Heart left ventricle (tissue), 16 donors: ENCODE data around the gene EIF1AY. TPM values are rescaled to one million over a fixed set of nuclear protein-coding genes. Genes with fewer than 3 reads are reported as not detected.

Source experiments
- ATAC-seq, 4 donors: fragments of 200-7000 bp; cut with Tn5 transposase; one replicate each; pipeline ENCODE4 v1.9.1; 2020 to 2022; ENCODE audit warnings: moderate library complexity in 4 of 4, mild to moderate bottlenecking in 3 of 4, moderate number of reproducible peaks in 1 of 4
- DNase-seq, 5 donors: peaks; one replicate each; pipeline ENCODE4 v3.0.0-alpha.2; 2020
- H3K27ac ChIP-seq, 12 donors: fragments of 200-600 bp; sonication (generic) in 4 of 12; one replicate each; pipeline versions ENCODE4 v1.5.0 to v1.8.0; 2016 to 2022; ENCODE audit warnings: mild to moderate bottlenecking in 2 of 12
- H3K27me3 ChIP-seq, 9 donors: fragments of 200-600 bp; sonication (generic) in 2 of 9; one replicate each; pipeline versions ENCODE4 v1.5.1 to v1.8.0; 2016 to 2022; ENCODE audit warnings: mild to moderate bottlenecking in 3 of 9
- H3K36me3 ChIP-seq, 9 donors: fragments of 200-600 bp; sonication (generic) in 2 of 9; one replicate each; pipeline versions ENCODE4 v1.5.0 to v1.8.0; 2018 to 2022; ENCODE audit warnings: mild to moderate bottlenecking in 2 of 9
- H3K4me1 ChIP-seq, 12 donors: fragments of 200-600 bp; sonication (generic) in 4 of 12; one replicate each; pipeline versions ENCODE4 v1.5.0 to v1.8.0; 2016 to 2022; ENCODE audit warnings: mild to moderate bottlenecking in 3 of 12
- H3K4me3 ChIP-seq, 12 donors: fragments of 200-600 bp; sonication (generic) in 4 of 12; one replicate each; pipeline versions ENCODE4 v1.5.0 to v1.8.0; 2017 to 2022; ENCODE audit warnings: mild to moderate bottlenecking in 9 of 12, moderate library complexity in 4 of 12
- H3K9me3 ChIP-seq, 12 donors: fragments of 200-600 bp; sonication (generic) in 4 of 12; one replicate each; pipeline versions ENCODE4 v1.5.0 to v1.8.0; 2016 to 2022; ENCODE audit warnings: mild to moderate bottlenecking in 1 of 12
- POLR2A ChIP-seq, 2 donors: fragments of 450-650 bp; IDR thresholded peaks; one replicate each; pipeline ENCODE4 v1.6.1; 2017; ENCODE audit warnings: antibody characterized with exemption in 2 of 2, mild to moderate bottlenecking in 2 of 2, moderate library complexity in 2 of 2
- WGBS, 4 donors: extraction: QIAGEN DNeasy Blood & Tissue Kit in 2 of 4; methylation state at CpG; one replicate each; pipeline versions ENCODE4 v1.1.5 to v1.1.7; 2013 to 2018; 5-methylcytosine and 5-hydroxymethylcytosine counted together
- intact Hi-C, 10 donors: fragments of 100-400 bp; cut with DNase I; formaldehyde crosslinking; loops; one replicate each; pipeline versions ENCODE4 v1.11.1 to v1.14.2; 2022
- polyA plus RNA-seq, 2 donors: library from polyadenylated mRNA; stranded (reverse); fragments of 200-250 nt; gene quantifications; one replicate each; pipeline ENCODE4 v1.2.3, GENCODE V29; 2013
- total RNA-seq, 9 donors: library from RNA; depleted of rRNA in 2 of 9; stranded (reverse); fragments of >200 nt in 2 of 9; fragmentation: NEBNext Ultra II Directional in 3 of 9; extraction: Animal tissue kit (Norgen Biotek cat#: 25700) in 3 of 9; gene quantifications; one replicate each; pipeline versions ENCODE4 v1.1.0 to v1.2.4, GENCODE V29; 2016 to 2023
- TF ChIP-seq, protein P1 (sequence below), 12 donors: fragments of 200-600 bp; sonication (generic) in 4 of 12; IDR thresholded peaks; one replicate each; pipeline versions ENCODE4 v1.5.0 to v1.8.0; 2018 to 2022; ENCODE audit warnings: antibody characterized with exemption in 12 of 12, mild to moderate bottlenecking in 5 of 12
- donor health status: ischemic (EF 13 %, LVEDD 7.1; RV severe dilation, severe dysfunction).
- donor health status: healthy with polysubstance abuse.
- donor health status: DM: no; HTN: yes; CAD: no.
- donor health status: DM: no; HTN: no; CAD: no.
- donor health status: ischemic (EF 25% LVEDD 6.9; RV normal size, moderate dysfunction).
- donor health status: ischemic (EF 25% LVEDD 5.7; RV mildly dilated, moderate dysfunction).
- donor health status: healthy.
- donor health status: DM: yes; HTN: yes; CAD: no.
- donor health status: ischemic (EF 35%, LVEDD 5.7; RV mildly dilated, moderate dysfunction).
- donor health status: nonischemic (EF 11% LVEDD 7.7; RV severe dilation, severe dysfunction).
- donor health status: DM: yes; HTN: yes; CAD: no.
- donor health status: PGD.
- donor health status: ischemic (EF 29% LVEDD 5.4; RV normal size, mild dysfunction).
- donor health status: nonischemic (EF 23%, LVEDD 6.1; RV moderate dilation, normal function).

Gene EIF1AY
- total and polyA plus RNA-seq, 11 donors, result 56.8 to 276 (median 192) TPM; not detected in 5

DNA sequence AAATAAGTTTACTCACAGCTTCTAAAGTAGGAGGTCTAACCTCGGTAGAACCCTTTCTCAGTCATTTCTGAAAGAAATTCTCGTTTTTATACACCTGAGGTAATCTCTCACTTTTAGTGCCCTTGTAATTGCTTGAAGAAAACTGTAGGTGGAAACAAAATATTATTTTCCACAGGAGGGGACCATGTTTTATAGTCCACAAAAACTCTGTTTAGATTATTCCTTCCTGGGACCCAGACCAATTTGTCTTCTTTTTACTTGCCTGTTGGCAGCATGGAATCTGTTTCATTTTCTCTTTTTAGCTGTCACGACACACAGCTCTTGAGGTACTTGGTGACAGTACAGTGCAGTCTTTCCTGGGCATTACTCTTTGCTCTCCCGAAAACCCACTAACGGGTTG, 930 bp downstream of the EIF1AY start:
- intact Hi-C loops, result loop anchor here in 1 of 10 donors (10.0 kb wide), 1 partner anchor 832 kb away; the partner anchor contains the start of gene KDM5D
- no peak for ATAC-seq
- peak overlapping the region in 7 of 12 donors; percentile 67 to 87 (median 80) for H3K4me3 ChIP-seq
- H3K36me3 ChIP-seq, result peaks cover 0 to 19% (median 0%) of the 10 kb centered on the region in 9 donors
- TF ChIP-seq, protein P1, sequence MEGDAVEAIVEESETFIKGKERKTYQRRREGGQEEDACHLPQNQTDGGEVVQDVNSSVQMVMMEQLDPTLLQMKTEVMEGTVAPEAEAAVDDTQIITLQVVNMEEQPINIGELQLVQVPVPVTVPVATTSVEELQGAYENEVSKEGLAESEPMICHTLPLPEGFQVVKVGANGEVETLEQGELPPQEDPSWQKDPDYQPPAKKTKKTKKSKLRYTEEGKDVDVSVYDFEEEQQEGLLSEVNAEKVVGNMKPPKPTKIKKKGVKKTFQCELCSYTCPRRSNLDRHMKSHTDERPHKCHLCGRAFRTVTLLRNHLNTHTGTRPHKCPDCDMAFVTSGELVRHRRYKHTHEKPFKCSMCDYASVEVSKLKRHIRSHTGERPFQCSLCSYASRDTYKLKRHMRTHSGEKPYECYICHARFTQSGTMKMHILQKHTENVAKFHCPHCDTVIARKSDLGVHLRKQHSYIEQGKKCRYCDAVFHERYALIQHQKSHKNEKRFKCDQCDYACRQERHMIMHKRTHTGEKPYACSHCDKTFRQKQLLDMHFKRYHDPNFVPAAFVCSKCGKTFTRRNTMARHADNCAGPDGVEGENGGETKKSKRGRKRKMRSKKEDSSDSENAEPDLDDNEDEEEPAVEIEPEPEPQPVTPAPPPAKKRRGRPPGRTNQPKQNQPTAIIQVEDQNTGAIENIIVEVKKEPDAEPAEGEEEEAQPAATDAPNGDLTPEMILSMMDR (IDR thresholded peaks at IDR 0.05), result peak in 1 of 12 donors; percentile 9
- TF ChIP-seq POLR2A (IDR thresholded peaks at IDR 0.05), result no peak
- no peaks in the 10 kb centered on the region for H3K27me3 ChIP-seq
- DNase-seq, result no peak
- peak overlapping the region in 7 of 12 donors; percentile 88 to 94 (median 92) for H3K27ac ChIP-seq
- H3K4me1 ChIP-seq, result peaks cover 0 to 21% (median 0%) of the 10 kb centered on the region in 12 donors
- H3K9me3 ChIP-seq, result no peaks in the 10 kb centered on the region
- WGBS, 4 donors, result 10% methylated on average over 5 of the region's 5 CpGs; no CpG with 5 or more reads in 2 of the 4 donors

DNA sequence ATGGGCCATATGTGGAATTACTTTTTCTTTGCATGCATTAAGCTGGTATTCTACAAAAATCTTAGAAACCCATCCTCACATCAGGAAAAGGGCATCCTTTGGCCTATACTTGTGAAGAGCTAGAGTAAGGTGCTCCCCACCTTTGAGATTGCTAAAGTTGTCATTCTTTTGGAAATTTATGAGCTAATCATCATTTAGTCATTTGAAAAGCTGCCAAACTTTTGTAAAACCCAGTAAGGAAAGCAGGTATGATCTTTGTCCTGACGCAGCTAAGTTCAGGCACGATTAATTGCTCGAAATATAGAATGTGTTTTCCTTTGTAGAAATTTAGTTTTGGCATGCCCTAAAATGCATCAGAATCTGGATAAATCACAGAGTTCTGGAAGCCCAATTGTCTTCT, 2.6 kb downstream of the EIF1AY start:
- TF ChIP-seq, protein P1 (IDR thresholded peaks at IDR 0.05), result no peak
- no peak for TF ChIP-seq POLR2A (IDR thresholded peaks at IDR 0.05)
- no peaks in the 10 kb centered on the region for H3K9me3 ChIP-seq
- no peaks in the 10 kb centered on the region for H3K27me3 ChIP-seq
- H3K4me1 ChIP-seq, result peaks cover 0 to 15% (median 0%) of the 10 kb centered on the region in 12 donors
- DNase-seq, result no peak
- intact Hi-C loops, result loop anchor here in 1 of 10 donors (10.0 kb wide), 1 partner anchor 833 kb away; the partner anchor contains the start of gene KDM5D
- ATAC-seq, result no peak
- H3K4me3 ChIP-seq, result peak overlapping the region in 7 of 12 donors; percentile 9 to 87 (median 80)
- peaks cover 0 to 31% (median 0%) of the 10 kb centered on the region in 9 donors for H3K36me3 ChIP-seq
- peak overlapping the region in 5 of 12 donors; percentile 49 to 94 (median 93) for H3K27ac ChIP-seq
- 46 to 53% methylated on average over 3 of the region's 3 CpGs; no CpG with 5 or more reads in 2 of the 4 donors for WGBS, 4 donors

DNA sequence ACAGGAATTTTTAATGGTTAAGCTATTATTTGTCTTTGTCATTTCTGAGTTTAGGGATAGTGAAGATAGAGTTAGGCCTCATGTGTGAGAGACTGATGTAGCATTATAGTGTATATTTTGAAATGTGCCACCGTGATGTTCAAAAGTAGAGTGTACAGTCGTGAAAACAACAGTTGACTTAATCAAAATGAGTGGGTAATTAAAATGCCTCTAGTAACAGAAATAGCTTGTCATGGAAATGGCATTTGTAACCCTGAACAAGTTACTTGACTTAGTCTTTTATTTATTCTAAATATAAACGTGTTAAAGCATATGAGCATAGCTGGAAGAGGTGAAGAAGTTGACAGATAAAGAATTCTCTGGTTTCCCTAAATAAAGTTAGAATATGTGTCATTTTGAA, 6.1 kb downstream of the EIF1AY start:
- TF ChIP-seq, protein P1 (IDR thresholded peaks at IDR 0.05), result no peak
- TF ChIP-seq POLR2A (IDR thresholded peaks at IDR 0.05), result no peak
- H3K9me3 ChIP-seq, result no peaks in the 10 kb centered on the region
- H3K27ac ChIP-seq, result peak overlapping the region in 7 of 12 donors; percentile 20 to 84 (median 76)
- intact Hi-C loops, result no loop called here
- H3K4me1 ChIP-seq, result peaks cover 0 to 12% (median 0%) of the 10 kb centered on the region in 12 donors
- WGBS, 4 donors, result 50 to 63% methylated on average over 3 of the region's 3 CpGs; no CpG with 5 or more reads in 2 of the 4 donors
- H3K36me3 ChIP-seq, result peaks cover 0 to 58% (median 0%) of the 10 kb centered on the region in 9 donors
- no peak for DNase-seq
- H3K4me3 ChIP-seq, result no peak overlapping the region
- ATAC-seq, result peak in 2 of 4 donors; percentile 51 to 70
- H3K27me3 ChIP-seq, result no peaks in the 10 kb centered on the region

DNA sequence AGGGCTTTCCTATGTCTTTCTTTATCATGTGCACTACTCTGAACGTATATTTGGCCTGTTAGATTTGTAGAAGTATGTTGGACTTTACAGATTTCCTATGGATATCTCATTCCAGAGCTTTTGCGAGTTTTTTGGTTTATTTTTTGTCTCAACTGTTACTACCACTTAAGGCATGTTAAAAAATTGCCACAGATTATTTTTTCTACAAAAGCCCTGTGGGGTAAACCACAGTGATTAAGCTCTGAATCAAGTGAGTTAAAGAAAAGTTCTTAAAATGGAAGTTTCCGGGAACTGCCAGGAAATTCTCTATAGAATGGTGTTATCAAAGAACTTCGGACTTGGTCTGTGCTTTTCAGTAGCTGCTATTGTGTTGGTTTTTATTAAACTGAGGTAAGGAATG, 10.6 kb downstream of the EIF1AY start:
- Histone ChIP-seq H3K27ac (no peak overlapping the region), H3K4me3 (no peak overlapping the region), H3K9me3 (no peaks in the 10 kb centered on the region), H3K4me1 (peaks cover 0 to 5% (median 0%) of the 10 kb centered on the region in 12 donors), H3K27me3 (no peaks in the 10 kb centered on the region), H3K36me3 (peaks cover 0 to 89% (median 0%) of the 10 kb centered on the region in 9 donors)
- intact Hi-C loops, result no loop called here
- TF ChIP-seq, protein P1 (IDR thresholded peaks at IDR 0.05), result no peak
- TF ChIP-seq POLR2A (IDR thresholded peaks at IDR 0.05), result no peak
- no peak for ATAC-seq
- no peak for DNase-seq
- WGBS, 4 donors, result 75 to 80% methylated on average over 4 of the region's 4 CpGs; no CpG with 5 or more reads in 2 of the 4 donors

Other genes with a start within 250 kb of the EIF1AY start
- not detected for gene RPS4Y2, start 180.3 kb downstream of the EIF1AY start, total RNA-seq
- not detected for gene RPS4Y2, start 180.3 kb downstream of the EIF1AY start, polyA plus RNA-seq